AG09309 (cell line): ENCODE measurements around the gene IL11RA.

ENCODE experiments used
- DNase-seq: peaks from one replicate; pipeline ENCODE4 v3.0.0-alpha.2; 2010; ENCODE audit warnings: low read depth
- H3K4me3 ChIP-seq: 2 replicates; pipeline ENCODE4 v1.5.1; 2011; ENCODE audit warnings: mild to moderate bottlenecking, low read depth, low read length, moderate library complexity; ENCODE audit not compliant: control insufficient read depth
- TF ChIP-seq, protein P1 (sequence below): IDR thresholded peaks from 2 replicates; pipeline ENCODE4 v1.5.1; 2011; ENCODE audit warnings: mild to moderate bottlenecking, low read depth, low read length, inconsistent platforms; ENCODE audit not compliant: insufficient read depth, control insufficient read depth; ENCODE audit errors: missing control alignments

Gene IL11RA

DNA sequence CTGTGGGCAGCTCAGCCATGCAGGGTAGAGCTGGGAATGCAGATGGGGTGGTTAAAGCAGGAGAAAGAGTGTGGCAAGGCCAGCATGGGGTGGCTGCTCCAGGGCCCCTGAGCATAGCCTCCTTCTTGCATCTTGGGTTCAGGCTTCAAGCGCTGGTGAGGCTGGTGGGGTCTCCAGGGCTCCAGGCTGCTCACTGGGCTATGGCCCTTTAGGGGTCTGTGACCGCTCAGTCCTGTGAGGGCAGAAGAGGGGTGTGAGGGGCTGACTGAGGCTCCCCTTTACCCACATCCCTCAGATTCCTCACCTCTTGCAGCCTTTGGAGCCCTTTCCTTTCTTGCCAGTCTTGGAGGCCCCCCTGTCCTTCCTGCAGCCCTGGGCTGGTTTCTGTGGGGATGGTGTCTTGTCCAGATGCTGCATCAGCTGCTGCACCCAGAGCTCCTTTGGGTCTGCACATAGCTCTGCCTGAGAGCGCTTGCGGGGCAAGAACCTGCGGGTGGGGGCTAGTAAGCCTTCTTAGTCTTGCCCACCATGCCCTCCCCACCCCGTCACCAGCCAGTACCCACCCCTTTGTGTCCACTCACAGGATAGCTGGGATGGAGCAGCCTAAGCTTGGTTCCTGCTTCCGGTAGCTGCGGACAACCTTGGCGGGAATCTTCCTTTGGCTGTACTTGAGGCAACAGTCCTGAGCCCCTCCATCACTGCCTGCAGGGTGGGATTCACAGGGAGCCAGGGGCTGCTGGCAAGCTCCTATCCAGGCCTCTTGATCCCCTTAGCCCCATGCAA lies 57.4 kb downstream of the IL11RA start:
- DNase-seq = no peak
- TF ChIP-seq, protein P1, sequence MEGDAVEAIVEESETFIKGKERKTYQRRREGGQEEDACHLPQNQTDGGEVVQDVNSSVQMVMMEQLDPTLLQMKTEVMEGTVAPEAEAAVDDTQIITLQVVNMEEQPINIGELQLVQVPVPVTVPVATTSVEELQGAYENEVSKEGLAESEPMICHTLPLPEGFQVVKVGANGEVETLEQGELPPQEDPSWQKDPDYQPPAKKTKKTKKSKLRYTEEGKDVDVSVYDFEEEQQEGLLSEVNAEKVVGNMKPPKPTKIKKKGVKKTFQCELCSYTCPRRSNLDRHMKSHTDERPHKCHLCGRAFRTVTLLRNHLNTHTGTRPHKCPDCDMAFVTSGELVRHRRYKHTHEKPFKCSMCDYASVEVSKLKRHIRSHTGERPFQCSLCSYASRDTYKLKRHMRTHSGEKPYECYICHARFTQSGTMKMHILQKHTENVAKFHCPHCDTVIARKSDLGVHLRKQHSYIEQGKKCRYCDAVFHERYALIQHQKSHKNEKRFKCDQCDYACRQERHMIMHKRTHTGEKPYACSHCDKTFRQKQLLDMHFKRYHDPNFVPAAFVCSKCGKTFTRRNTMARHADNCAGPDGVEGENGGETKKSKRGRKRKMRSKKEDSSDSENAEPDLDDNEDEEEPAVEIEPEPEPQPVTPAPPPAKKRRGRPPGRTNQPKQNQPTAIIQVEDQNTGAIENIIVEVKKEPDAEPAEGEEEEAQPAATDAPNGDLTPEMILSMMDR = no peak
- no peak overlapping the region for H3K4me3 ChIP-seq

DNA sequence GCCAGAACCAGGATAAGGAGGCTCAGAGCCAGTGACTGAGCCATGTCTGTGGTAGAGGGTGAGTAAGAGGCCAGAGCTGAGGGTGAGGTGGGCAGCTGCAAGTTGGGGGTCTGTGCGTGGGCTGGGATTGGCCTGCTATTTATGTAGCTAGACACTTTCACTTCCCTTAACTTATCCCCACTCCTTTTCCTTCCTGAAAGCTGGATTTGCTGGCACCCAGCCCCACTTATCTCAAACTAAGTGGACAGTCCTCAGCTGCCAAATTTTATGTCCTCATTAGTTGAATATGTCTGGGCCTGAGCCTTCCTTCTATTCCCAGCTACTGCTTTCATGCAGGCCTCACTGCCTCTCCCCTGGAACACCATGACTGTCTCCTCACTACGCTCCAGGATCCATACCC lies 58.0 kb downstream of the IL11RA start, which contains the start of gene CCL21:
CCL21 (minus strand) TSS at position 114 of the 400 bp plus-strand sequence; CDS start at position 44, 70 bp downstream.
- no peak within 1 kb of the TSS for H3K4me3 ChIP-seq
- TF ChIP-seq, protein P1 = no peak
- DNase-seq = no peak
